NT2/D1 (cell line): Measurements from ENCODE around the gene ST6GALNAC3.

ENCODE experiments used
- SUZ12 ChIP-seq: IDR thresholded peaks from 2 replicates; pipeline ENCODE4 v1.6.1; 2011; ENCODE audit not compliant: insufficient read length, insufficient read depth; ENCODE audit errors: extremely low read depth
- YY1 ChIP-seq: IDR thresholded peaks from 2 replicates; pipeline ENCODE4 v1.6.1; 2011; ENCODE audit not compliant: insufficient read length, insufficient read depth
- ZNF274 ChIP-seq: IDR thresholded peaks from 2 replicates; pipeline ENCODE4 v1.6.1; 2011; ENCODE audit warnings: mild to moderate bottlenecking, low read depth, low read length

DNA sequence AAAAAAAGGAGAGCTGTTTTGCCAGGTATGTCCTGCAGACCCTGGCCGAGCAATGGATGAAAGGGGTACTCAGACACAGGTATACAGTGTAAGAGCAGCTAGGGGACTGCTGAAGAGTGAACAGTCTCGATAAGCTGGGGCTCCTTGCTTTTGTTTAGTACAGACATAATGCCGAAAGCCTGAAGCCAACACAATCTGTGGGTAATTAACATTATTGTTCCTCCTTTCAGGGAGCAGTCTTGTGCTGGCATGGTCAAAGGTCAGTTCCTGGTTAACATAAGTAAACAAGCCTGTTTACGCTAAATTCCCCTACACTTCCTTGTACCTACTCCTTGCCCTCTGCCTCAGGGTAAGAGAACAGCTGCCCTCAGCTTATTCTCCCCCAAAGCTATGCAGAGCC is 520.5 kb downstream of the ST6GALNAC3 start:
- TF ChIP-seq ZNF274 = no peak
- TF ChIP-seq SUZ12 = no peak
- TF ChIP-seq YY1 = no peak
